Islet of Langerhans (tissue), 1 donor: ENCODE measurements around the gene LTA.

ENCODE experiments used
- FAIRE-seq: peaks from one replicate; lab custom pipeline; 2011; peaks lifted over from hg19 to GRCh38; lab: Jason Lieb, UNC

Gene LTA

GRCh38 chr6:31572041-31572911 lies at the start of gene LTA:
Gene LTA (plus strand): TSS chr6:31572289. CDS start chr6:31572743, 454 bp downstream.
- FAIRE-seq = no peak

- FAIRE-seq = no peak
These were observed 46.5 kb upstream of the LTA start for GRCh38 chr6:31525553-31525931.

- no peak for FAIRE-seq
These were observed 46.0 kb upstream of the LTA start for GRCh38 chr6:31525932-31526591.

GRCh38 chr6:31528307-31528777 lies 43.7 kb upstream of the LTA start:
- no peak for FAIRE-seq

GRCh38 chr6:31528821-31529328 lies 43.2 kb upstream of the LTA start, which contains the start of gene MCCD1:
Gene MCCD1 (plus strand): TSS chr6:31528962. CDS start chr6:31529015, 53 bp downstream.
- no peak for FAIRE-seq

- FAIRE-seq = no peak
These were observed 42.5 kb upstream of the LTA start for GRCh38 chr6:31529329-31530150.

- FAIRE-seq = no peak
These were observed 41.4 kb upstream of the LTA start for GRCh38 chr6:31530659-31531058.

GRCh38 chr6:31531162-31531561 lies 40.9 kb upstream of the LTA start:
- FAIRE-seq = no peak

GRCh38 chr6:31531771-31532643 lies 40.1 kb upstream of the LTA start:
- FAIRE-seq = no peak

- FAIRE-seq = no peak
These were observed 39.2 kb upstream of the LTA start for GRCh38 chr6:31532644-31533454.

- FAIRE-seq = no peak
These were observed 38.6 kb upstream of the LTA start for GRCh38 chr6:31533455-31533841.

- no peak for FAIRE-seq
These were observed 38.1 kb upstream of the LTA start for GRCh38 chr6:31534011-31534410.

- no peak for FAIRE-seq
These were observed 37.5 kb upstream of the LTA start for GRCh38 chr6:31534521-31535040.

GRCh38 chr6:31535538-31536324 lies 36.4 kb upstream of the LTA start:
- no peak for FAIRE-seq

GRCh38 chr6:31538805-31539400 lies 33.2 kb upstream of the LTA start:
- FAIRE-seq = no peak

GRCh38 chr6:31540640-31541039 lies 31.4 kb upstream of the LTA start:
- FAIRE-seq = no peak

GRCh38 chr6:31541059-31541657 lies 30.9 kb upstream of the LTA start:
- no peak for FAIRE-seq
